B cell (primary cell): ENCODE results near the gene TENT4B.

ENCODE experiments used
- EZH2 ChIP-seq: IDR thresholded peaks from 2 replicates; pipeline ENCODE4 v1.6.1; 2012; ENCODE audit warnings: borderline replicate concordance, low read depth, mild to moderate bottlenecking, moderate library complexity, low read length; ENCODE audit not compliant: insufficient read depth, poor library complexity, severe bottlenecking
- TF ChIP-seq, protein P1 (sequence below): fragments of 200-600 bp; IDR thresholded peaks from one replicate; pipeline ENCODE4 v1.8.0; 2022; ENCODE audit warnings: antibody characterized with exemption, mild to moderate bottlenecking

DNA sequence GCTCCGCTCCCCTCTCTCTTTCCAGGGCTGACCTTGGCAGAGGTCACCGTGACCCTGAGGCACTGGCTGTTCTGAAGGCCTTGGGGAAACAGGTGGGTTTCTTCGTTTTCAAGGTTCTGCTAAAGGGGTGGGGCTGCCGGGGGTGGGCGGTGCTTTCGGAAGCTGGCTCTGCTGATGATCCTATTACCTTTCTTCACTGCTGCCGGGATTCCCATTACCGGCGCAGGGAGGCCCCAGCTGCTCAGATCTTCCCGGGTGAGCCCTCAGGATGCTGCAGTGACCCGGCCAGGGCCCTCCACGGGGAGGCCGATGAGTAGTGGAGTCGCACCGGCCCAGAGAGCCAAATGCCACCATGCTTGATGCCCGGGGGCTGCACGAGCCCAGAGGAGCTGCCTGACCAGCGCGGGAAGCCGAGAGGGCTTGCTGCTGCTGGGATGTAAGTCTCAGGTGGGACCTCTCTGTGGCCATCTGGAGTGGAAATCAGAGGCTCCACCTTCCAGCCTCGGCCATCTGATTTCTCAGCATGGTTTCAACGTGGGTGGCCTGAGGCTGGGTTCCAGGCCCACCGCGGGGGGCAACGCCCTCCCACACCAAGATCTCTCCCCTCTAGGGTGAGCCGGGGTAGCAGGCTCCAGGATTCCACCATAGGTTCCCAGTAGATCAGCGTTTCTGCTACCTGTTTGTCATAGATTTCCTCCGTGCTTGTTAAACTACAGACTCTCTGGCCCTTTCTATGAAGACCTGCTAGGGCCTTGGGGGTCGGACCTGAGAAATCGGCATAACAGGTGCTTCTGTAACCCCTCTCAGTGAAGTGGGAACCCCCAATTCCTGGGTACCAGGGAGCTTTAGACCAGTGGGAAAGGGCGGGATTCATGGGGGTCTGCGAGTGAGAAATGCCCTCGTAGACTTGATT, 91.7 kb downstream of the TENT4B start:
- TF ChIP-seq, protein P1, sequence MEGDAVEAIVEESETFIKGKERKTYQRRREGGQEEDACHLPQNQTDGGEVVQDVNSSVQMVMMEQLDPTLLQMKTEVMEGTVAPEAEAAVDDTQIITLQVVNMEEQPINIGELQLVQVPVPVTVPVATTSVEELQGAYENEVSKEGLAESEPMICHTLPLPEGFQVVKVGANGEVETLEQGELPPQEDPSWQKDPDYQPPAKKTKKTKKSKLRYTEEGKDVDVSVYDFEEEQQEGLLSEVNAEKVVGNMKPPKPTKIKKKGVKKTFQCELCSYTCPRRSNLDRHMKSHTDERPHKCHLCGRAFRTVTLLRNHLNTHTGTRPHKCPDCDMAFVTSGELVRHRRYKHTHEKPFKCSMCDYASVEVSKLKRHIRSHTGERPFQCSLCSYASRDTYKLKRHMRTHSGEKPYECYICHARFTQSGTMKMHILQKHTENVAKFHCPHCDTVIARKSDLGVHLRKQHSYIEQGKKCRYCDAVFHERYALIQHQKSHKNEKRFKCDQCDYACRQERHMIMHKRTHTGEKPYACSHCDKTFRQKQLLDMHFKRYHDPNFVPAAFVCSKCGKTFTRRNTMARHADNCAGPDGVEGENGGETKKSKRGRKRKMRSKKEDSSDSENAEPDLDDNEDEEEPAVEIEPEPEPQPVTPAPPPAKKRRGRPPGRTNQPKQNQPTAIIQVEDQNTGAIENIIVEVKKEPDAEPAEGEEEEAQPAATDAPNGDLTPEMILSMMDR, result no peak
- no peak for TF ChIP-seq EZH2
